ENCODE data around the gene COL26A1.
"Not testable (repeated sequence)": the region's sequence is repeated elsewhere in the genome, so short reads cannot be mapped to it uniquely, and the experiment has no call there.

Gene COL26A1

DNA sequence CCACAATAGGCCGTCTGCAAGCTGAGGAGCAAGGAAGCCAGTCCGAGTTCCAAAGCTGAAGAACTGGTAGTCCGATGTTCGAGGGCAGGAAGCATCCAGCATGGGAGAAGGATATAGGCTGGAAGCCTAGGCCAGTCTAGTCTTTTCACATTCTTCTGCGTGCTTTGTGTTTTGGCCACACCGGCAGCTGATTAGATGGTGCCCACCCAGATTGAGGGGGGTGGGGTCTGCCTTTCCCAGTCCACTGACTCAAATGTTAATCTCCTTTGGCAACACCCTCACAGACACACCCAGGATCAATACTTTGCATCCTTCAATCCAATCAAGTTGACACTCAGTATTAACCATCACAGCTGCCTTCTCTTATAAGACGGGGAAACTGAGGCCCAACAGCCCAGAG, 142.8 kb downstream of the COL26A1 start:
- not testable (repeated sequence) for DNase-seq

DNA sequence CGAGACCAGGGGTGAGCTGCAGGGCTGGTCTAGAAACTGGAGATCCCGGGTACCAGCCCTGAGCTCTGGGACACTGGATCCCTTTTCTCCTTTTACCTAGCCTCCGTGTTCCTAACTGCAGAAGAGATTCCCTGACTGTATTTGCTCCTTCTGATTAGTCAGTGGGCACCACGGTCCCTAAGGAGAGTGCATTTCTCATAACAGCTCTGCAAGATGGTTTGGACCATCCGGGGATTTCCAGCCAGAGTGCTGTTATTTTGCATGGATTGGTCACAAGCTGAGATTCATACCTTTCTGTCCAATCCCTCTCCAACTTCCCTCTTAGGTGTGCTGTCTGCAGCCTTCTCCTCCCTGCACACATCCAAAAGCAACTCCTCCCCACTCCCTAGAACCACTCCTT, 143.9 kb downstream of the COL26A1 start:
- DNase-seq: no peak

DNA sequence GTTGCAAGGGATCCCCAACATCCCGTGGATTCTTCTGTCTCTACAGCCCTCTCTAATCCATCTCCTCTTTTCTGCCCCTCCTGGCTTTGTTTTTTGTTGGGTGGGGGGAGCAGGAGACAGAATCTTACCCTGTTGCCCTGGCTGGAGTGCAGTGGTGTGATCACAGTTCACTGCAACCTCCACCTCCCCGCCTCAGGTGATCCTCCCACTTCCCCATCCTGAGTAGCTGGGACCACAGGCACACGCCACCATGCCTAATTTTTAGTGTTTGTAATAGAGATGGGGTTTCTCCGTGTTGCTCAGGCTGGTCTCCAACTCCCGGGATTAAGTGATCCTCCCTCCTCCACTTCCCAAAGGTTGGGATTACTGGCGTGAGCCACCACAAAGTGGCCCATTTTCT, 144.7 kb downstream of the COL26A1 start:
- no peak for DNase-seq

DNA sequence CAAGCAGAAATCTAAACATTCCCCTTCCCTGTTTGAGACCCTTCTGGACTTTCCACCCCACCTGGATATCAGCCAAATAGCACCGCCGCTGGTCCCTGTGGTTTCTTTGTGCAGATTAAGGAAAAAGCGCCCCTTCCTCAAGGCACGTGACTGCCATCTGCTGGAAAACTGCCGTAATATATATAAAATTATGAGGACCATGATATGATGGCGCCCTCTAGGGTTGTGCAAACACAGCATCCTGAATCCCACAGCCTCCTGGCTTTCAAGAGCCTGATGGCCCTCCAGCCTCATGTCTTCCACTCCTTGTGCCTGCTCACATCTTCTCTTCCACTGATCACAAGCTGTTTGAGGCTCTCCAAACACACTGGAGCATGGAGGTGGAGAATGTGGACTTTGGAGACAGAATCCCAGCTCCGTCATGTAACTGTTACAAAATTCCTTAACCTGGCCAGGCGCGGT, 145.1 kb downstream of the COL26A1 start:
- no peak for DNase-seq

DNA sequence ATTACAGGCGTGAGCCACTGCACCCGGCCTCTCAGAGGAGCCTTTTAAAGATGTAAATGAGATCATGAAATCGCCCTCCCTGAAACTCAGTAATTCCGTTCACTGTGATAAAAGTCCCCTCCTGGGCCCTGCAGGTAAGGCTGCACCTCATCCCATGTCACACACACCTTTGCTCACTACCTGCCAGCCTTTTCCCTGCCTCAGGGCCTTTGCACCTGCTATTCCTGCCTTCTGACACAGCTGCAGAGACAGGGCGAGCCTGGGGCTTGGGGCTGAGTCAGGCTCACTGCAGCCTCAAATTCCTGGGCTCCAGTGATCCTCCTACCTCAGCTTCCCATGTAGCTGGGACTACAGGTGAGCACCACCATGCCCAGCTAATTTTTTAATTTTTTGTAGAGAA, 147.6 kb downstream of the COL26A1 start:
- no peak for DNase-seq

DNA sequence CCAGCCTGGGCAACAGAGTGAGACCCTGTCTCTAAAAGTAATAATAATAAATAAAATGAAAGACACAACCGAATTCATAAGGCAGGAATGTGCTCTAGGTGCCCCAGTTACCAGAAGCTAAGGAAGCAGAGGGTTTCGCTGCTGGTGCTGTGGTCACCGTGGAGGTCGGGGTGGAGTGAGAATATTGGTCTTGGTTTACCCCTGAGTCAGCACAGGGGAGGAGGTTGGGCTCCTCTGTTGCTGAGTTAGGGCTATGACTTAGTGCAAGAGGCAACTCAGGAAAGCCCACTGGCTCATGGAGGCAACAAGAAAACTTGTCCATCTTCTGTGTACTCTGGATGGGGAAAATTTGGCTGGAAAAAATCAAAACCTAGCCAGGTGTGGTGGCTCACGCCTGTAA, 149.3 kb downstream of the COL26A1 start:
- no peak for DNase-seq

DNA sequence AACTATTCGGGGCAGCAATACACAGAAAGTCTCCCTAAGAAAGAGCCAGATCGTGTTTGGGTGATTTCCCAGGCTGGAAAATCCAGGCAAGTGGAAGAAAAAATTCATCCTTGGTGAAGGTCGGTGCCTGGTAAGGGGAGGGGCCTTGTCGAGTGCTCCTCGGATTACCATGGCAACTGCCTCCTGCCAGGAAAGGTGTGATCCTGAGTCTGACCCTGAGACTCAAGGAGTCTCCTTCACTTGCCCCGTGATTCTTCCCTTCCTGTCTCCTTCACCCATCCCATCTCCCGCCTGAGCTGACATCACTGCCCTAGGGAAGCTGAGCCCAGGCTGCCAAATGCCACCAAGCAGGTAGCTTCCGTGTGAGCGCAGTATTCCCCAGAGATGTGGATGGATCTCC, 154.2 kb downstream of the COL26A1 start:
- no peak for DNase-seq

DNA sequence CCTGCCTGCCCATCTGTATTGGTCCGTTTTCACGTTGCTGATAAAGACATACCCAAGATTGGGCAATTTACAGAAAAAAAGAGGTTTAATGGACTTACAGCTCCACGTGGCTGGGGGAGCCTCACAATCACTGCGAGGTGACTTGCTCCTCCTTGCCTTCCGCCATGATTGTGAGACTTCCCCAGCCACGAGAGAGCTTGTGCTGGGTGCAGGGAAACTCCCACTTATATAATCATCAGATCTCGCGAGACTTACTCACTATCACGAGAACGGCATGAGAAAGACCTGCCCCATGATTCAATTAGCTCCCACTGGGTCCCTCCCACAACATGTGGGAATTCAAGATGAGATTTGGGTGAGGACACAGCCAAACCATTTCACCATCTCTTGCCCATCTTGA, 154.6 kb downstream of the COL26A1 start:
- no peak for DNase-seq

DNA sequence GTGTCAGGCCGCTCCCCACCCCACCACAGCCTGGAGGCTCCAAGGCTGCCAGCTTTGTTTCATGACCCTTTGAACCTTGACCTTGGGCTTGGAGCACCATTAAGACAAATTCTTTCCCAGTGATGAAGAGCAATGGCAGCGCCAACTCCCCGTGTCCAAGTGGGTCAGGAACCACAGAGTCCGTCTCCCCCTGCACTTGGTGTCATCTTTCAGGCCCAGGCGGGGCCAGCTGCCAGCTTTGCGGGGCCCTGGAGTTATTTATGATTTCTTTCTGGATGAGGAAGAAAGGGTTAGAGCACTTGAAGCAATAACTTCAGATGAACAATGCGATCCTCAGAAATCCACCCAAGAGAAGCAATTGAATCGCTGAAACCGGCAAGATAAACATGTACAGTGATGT, 155.7 kb downstream of the COL26A1 start:
- DNase-seq: no peak

DNA sequence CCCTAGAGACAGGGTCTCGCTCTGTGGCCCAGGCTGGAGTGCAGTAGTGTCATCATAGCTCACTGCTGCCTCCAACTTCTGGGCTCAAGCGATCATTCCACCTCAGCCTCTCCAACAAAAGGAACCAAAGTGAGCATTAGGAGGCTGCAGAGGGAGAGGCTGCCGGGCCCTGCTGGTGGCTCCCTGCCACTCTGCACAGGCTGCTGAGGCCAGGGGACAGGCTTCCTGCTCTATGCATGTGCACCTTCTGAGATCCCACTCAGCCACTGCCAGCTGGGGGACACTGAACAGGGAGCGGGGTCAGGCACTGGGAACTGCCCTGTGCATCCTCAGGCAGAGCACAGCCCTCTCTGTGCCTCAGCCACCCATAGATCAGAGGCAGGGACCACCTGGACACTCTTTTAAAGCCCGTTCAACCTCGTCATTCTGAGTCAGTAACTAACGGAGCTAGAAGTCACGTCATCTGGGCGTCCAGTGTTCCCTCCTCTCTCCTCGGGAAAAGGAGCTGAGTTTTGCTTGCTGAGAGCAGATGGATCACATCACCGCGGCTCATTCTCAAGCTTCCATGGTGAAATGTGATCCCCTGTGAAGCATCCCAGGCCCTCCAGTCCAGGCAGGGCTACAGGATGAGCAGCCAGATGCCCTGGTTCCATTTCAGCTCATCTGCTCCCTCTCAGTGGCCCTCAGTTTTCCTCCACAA, 156.8 kb downstream of the COL26A1 start:
- DNase-seq: no peak

DNA sequence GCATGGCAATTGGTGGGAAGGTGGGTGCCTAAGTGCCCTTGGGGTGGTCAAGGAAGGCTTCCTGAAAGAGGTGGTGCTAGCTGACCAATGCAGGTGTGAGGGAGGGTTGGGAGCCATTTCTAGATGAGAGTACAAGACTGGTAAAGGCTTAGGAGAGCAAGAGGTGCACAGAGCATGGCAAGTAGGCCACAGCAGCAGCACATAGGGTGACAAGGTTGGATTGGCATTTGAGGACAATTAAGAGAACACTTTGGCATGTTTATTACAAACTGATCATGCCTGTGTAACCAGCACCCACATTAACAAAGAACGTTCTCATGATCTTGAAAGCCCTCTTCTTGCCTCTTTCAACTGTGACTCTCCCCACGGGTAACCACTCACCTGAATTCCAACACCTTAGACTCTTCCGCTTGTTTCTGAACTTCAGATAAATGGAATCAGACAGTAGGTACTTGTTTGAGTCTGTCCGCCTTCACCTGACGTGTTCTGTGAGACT, 158.8 kb downstream of the COL26A1 start:
- no peak for DNase-seq

DNA sequence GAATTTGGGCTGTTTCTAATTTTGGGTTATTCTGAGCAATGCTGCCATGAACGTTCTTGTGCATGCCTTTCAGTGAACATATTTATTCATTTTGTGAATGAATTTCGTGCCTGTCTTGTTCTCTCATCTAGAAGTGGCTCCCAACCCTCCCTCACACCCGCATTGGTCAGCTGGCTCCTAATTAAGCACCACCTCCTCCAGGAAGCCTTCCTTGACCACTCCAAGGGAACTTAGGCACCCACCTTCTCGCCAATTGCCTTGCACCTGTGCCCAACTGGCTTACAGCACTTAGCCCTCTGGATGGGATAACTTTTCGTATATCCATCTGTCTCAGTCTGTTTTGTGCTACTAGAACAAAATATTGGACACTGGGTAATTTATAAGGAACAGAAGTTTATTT, 159.3 kb downstream of the COL26A1 start:
- DNase-seq: no peak

DNA sequence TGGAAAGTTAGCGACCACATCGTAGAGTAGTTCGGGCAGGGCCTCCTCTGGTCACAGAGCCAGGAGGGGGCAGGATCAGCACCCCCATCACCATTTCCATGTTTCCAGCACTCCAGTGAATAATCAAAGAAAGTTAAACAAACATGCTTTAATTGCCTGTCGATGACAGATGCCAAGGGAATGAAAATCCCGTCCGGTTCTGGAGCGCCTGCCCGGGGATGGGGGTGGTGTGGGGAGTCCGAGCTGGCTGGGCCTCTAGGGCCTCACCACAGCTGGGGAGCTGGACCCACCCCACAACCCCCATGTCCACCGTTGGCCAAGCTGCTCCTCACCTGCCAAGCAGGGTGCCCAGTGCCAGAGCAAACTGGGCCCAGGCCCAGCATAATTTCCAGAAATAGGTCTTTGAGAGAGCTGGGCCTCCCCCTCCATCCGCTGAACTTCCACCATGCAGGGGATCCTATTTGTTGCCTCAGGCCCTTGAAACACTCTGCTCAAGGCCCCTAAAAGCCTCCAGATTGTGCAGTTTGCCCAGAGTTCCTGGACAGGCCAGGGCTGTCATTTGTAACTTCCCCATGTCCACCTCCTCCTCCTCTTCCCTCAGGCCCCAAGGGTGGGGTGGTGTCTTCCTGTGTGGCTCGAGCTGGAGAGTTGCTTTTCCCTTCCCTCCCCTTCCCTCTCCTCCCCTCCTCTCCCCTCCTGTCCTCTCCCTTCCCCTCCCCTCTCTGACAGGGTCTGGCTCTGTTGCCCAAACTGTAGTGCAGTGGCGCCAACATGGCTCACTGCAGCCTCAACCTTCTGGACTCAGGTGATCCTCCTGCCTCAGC, 165.4 kb downstream of the COL26A1 start:
- DNase-seq: no peak

DNA sequence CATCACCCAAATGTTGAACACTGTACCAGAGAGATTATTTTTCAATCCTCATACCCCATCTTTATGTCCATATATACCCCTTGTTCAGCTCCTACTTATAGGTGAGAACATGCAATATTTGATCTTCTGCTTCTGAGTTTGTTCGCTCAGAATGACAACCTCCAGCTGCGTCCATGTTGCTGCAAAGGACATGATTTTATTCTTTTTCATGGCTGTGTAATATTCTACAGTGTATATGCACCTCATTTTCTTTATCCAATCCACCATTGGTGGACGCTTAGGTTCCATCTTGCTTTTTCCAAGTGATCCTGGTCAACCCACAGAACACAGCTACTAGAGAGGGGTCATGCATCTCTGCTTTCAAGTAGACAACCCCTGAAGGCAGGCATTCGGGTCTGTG, 166.9 kb downstream of the COL26A1 start:
- DNase-seq: no peak

DNA sequence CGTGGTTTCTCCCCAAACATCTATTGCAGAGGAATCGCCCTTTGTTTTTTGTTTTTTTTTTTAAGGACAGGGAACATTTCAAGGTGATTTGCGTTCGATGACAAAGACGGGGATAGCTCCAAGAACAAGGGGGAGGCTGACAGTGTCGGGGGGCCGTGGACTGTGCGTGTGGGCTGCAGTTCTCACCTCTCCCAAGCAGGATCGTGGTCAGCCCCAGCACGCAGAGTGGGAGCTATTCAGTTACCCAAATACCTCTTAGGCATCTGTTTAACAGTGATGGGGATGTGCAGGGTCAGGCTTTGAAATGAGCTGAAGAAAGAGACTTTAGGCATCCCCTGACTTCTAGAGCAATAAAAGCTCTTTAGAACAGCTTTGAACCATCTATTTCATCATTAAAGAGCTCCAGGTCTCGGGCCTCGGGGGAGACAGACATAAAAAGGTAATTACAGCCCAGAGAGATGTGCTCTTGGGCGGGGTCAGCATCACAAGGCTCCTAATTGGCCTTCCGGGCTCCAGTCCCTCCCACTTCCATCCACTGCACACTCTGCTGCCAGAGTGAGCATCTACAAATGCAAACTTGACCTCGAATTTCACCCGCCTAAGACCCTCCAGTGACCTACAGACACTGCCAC, 169.2 kb downstream of the COL26A1 start:
- DNase-seq: no peak

DNA sequence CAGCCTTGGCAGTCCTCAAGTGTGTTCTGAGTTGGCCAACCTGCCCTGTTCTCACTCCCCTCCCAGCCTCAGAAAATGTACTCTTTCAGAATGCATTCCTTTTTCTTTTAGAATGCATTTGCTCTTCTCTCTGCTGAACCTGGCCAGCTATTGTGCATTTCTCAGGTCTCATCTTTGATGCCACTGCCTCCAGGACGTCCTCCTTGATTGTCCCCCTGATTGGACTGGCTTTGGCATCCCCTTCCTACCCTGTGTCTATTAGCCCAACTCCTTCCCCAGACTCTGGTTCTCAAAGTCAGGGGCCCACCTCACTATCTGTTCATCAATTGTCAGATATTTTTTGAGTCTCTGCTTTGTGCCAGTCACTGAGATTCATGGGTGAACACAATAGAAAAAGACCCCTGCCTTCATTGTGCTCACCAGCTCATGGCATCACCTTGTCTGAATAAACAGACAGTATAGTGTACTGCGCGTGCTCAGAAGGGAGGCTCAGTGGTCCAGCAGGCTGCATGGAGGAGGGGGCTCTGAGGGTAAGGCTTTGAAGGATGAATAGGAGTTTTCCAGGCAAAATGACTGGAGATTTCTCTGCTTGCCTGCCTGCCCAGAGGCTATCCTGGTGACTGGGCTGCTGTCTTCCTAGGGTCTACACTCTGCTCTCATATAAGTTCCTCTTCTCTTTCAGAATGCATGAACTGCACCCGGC, 169.9 kb downstream of the COL26A1 start:
- no peak for DNase-seq

DNA sequence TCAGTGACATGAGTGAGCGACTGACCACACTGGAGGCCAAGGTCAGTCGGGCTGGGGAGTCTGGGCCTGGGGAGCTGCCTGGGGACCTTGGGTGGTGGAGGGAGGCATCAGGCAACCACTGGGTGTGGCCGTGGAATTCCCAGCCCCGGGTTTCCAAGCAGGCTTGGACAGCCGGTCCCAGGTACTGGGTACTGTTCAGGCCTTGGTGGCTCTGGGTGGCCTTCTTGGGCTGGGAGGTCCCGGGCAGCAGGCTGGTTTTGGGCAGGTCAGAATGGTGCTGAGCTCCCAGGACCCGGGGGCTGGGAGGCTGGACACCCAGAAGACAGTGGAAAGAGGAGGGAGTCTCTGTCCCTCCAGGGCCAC, 170.4 kb downstream of the COL26A1 start:
- DNase-seq: no peak

DNA sequence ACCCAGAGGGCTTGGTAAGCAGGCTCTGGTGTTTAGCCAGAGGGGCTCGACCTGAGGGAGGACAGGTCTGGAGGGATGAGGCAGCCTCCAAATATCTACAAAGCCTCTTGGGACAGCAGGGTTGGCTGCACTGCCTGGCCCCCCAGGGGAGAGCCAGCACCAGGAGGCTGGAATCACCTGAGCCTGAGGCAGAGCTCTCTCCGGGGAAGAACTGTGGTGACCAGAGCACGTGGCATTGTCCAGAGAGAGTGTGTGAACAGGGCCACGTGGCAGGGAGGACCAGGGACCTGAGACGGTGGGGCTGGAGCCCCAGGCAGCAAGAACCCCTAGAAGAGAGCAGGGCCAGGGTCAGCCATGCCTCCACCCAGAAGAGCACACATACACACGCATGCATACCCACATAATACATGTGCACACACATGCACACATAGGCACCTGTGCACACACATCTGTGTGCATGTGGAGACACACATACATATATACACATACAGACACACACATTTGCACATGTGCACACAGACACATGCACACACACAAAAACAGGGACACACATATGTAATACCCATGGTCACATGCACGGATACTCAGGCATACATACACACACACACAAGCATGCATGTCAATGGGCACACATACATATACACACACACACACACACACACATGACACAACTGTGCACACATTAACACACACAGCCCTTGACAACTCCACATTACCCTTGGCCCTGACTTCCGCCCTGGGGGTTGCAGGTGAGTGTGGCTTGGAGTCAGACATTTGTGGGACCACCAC, 171.5 kb downstream of the COL26A1 start:
- no peak for DNase-seq

DNA sequence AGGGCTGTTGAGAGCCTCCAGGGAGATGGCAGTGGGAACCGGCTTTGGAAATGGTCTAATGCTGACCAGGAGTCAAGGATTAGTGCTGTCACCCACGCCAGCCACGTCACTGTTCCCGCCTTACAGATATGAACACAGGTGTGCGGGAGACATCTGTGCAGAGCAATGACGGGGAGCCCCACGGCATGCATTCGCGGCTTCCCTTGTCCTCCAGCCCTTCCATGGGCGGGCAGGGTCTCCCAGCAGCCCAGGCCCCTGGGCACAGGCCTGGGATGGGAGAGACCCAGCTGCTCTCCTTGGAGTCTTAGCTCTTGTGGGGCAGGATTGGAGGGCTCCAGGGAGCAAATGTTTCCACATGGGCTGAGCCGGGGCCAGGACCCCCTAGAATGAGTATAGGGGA, 172.2 kb downstream of the COL26A1 start:
- DNase-seq: no peak

DNA sequence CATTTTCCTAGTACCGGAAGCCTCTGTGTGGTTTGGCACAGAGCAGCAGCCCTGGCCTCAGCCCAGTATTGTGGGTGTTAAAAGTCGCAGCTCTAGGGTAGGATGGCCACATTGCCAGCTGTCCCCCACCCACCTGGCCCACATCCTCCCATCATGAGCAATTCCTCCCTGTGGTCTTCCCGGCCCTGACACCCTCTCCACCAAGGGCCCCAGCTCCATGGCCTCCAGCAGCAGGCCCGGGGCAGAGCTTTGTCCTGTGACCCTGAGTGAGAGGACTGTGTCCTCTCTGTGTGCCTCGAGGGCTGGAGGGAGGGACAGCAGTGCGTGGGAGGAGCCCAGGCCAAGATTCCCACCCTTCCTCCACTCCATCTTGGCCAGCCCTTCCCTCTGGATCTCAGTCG, 172.7 kb downstream of the COL26A1 start:
- no peak for DNase-seq

DNA sequence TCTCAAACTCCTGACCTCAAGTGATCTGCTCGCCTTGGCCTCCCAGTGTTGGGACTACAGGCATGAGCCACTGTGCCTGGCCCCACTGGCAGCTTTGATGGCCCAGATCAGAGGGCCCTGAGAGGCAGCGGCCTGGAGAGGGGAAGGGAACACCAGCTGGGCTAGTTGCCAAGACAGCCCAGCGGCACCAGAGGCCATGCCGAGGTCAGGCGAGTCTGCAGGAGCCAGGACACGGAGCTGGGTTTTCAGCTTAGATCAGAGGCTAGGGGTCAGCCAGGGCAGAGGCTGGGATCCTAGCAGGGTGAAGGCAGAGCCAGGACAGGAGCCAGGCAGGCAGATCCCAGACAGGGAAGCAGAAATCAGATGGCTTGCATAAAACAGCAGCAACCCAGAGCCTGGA, 173.6 kb downstream of the COL26A1 start:
- no peak for DNase-seq

DNA sequence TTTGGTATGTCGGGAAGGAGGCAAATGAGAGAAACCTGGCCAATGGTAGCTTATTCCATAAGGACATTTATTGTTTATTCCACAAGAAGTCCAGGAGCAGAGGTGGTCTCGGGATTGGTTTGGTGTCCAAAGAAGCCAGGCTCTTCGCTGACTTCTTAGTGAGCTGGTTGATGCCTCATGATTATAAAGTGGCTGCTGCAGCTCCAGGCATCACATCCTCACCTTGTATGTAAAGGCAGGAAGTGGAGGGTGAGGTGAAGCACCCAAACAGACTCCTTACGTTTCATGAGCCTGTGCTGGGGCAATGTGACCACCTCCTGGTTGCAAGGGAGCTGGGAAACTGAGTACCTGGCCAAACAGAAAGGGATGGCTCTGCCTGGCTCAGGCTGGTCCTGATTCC, 174.0 kb downstream of the COL26A1 start:
- DNase-seq: no peak
